ENCODE data around the gene GTF2I.
"Not testable (repeated sequence)": the region's sequence is repeated elsewhere in the genome, so short reads cannot be mapped to it uniquely, and the experiment has no call there.

- not testable (repeated sequence) for TF ChIP-seq CTCF (conservative IDR thresholded peaks at IDR 0.05); ZFX (IDR thresholded peaks at IDR 0.05)
Measured at GRCh38 chr7:74772093-74772492, 114.6 kb downstream of the GTF2I start.

Measured in C4-2B (cell line).